NCI-H146 treated with DMSO at 0.1 percent for 48 hours (cell line): ENCODE measurements around the gene IGSF6.

ENCODE experiments used
- DNase-seq: peaks from one replicate; lab custom pipeline; 2025; ENCODE audit not compliant: unreplicated experiment; lab: John Stamatoyannopoulos, UW

IGSF6 gene

DNA sequence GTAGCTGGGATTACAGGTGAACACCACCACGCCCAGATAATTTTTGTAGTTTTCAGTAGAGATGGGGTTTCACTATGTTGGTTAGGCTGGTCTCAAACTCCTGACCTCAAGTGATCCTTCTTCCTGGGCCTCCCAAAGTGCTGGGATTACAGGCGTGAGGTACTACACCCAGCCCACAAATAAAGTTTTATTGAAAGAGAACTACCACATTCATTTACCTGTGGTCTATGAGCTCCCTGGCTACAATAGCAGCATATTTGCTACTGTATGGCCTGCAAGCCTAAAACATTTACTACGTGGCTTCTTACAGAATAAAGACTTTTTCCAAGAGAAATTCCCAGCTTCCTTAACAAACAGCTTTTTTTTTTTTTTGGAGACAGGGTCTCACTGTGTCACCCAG, 49.6 kb downstream of the IGSF6 start:
- no peak for DNase-seq

DNA sequence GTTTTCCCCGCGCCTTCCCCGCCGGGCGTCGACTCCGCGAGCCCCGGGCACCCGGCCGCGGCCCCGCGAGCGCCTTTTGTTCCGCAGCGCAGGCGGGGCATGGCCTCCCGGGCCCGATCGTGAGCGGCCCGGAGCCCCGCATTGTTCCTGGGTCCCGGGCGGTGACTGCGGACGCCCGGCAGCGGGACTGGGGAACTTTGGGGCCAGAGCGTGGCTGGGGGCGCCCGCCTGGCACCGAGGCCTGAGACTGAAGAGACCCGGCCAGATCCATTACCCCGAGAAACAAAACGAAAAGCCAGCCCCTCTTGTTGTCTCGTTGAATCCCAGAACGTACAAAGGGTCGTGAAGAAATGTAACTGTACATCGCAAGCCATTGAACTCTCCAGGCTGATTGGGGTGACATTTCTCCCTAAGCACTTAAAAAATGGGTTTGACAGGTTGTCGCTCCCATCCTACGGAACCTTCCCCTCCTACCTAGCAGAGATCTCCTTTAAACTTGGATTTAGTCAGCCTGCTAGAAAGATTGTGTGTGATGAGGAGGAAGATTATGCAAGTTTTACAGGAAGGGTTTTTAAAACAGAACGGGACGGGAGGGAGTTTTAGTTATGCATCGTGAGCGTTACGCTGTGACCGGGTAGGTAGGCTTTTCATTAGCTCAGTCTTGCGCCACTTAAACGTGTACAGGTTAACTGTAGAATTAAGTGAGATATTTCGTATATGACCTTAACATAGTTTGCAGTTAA, 52.2 kb downstream of the IGSF6 start:
- DNase-seq = no peak

DNA sequence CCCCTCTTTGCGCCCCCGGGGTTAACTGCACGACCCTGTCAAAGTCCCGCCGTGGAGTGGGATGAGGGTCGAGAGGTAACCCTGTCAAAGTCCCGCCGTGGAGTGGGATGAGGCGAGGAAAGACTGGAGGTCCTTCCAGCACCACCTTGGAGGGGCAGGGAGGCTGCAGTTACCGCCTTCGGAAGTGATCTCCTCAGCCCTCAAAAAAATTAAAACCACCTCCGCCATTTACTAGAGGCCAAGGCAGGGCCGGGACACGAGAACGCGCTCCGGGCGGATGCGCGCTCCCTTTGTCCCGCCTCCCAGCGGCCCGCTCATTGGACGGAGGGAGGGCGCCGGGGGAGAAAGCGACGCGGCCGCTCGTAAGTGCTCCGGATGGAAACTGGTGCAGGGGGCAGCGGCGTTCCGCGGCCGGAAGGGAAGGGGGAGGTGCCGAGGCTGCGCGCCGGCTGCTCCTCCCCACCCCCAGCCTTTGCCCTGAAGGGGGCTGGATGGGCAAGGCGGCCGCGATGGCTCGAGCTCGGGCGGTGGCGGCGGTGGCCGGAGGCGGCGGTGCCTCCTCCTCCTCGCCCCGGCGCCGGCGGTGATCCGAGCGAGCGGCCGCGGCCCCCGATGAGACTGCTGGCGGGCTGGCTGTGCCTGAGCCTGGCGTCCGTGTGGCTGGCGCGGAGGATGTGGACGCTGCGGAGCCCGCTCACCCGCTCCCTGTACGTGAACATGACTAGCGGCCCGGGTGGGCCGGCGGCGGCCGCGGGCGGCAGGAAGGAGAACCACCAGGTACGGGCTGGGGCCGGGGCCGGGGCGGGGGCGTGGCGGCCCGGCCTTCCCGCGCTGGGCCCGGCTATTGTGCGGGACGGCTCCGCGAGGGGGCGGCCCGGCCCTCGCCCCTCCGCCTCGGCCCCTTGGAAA, 53.0 kb downstream of the IGSF6 start, which contains the start of gene METTL9:
Gene METTL9, plus strand, starts transcription at position 456 of the 909 bp plus-strand sequence. Its CDS starts 157 bp downstream, at position 613.
- peak; percentile 86 for DNase-seq

DNA sequence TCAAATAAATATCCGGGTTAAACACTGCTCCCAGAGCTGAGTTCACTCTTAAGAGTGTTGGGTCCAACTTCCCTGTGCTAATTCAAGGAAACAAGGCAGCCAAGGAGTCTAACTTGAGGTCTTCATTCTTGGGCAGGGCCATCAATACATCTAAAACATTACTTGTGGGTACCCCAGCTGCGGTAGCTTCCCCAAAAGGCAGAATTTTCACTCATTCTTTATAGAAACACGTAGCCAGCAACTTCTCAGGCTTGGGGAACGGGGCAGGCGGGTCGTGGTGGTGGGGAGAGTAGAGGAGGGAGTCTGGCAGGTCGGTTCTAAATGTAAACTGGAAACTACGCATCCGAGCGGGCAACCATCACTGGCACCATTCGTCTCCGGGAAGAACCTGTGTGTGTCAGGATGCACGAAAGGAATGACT, 53.7 kb downstream of the IGSF6 start:
- peak; percentile 38 for DNase-seq

DNA sequence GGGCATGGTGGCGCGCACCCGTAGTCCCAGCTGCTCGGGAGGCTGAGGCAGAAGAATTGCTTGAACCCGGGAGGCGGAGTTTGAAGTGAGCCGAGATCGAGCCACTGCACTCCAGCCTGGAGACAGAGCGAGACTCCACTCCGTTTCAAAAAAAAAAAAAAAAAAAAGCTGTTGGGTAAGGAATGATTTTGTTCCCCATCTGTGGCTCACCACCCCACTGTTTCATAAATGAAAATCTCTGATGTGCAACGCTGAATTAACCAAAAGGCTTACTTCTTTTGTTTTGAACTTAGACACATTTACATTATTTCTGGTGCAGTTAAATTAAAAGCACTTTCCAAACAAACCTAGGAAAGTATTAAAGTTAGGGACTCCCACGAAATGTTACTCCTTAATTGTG, 54.2 kb downstream of the IGSF6 start:
- DNase-seq = no peak

DNA sequence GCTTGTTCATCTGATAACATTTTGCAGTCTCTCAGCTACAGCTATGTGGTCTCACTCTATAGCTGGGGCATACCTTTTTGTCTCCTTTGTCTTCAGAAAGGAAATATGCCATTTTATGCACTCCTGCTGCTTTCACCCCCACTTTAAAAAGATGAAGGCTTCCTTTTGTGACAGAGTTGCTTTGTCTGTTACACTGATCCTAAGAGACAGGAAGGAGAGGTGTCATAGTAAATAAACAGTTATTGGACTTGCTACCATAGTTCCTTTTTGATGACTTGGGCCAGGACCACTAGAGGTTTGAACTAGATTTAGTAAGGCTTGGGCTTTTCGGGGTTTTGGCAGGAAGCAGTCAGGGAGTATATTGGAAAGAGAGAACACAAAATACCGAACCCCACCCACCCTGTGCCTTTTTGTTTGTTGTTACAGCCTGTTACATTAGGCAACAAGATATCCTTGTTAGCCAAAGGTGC, 54.8 kb downstream of the IGSF6 start:
- no peak for DNase-seq

DNA sequence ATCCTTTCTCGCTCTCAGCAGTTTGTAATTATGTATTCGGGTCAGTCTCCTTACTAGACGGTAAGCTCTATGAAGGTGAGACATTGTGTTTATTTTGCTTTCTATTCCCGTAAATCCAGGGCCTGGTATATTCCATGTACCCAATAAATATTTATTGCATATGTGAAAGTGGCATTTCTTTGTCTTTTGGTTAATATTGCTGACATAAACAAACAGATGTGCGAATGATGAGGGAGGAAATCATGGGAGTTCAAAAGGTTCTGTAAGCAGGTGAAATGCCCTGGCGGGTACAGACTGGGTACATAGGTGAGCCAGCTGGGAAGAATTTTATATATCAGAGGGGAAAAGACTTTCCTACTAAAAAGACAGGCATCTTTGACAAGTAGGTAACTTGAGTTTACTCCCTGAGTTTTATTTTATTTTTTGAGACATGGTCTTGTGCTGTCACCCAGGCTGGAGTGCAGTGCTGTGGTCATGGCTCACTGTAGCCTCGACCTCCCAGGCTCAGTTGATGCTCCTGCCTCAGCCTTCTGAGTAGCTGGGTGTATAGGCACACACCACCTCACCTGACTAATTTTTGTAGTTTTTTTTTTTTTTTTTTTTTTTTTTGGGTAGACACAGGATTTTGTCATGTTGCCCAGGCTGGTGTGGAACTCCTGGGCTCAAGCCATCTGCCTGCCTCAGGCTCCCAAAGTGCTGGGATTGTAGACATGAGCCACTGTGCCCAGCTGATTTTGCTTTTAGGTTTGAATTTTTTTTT, 58.7 kb downstream of the IGSF6 start:
- no peak for DNase-seq

DNA sequence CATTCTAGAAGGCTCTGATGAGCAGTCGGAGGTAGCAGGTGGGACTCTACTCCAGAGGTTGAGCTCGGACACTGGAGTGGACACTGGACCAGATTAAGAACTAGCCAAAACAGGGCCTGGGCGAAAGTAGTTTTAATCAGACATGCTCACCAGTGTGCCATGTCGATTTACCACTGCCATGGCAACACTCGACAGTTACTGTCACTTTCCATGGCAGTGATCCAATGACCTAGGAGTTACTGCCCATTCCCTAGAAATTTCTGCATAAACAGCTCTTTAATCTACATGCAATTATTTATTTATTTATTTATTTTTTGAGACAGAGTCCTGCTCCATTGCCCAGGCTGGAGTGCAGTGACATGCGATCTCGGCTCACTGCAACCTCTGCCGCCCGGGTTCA, 60.2 kb downstream of the IGSF6 start:
- no peak for DNase-seq

DNA sequence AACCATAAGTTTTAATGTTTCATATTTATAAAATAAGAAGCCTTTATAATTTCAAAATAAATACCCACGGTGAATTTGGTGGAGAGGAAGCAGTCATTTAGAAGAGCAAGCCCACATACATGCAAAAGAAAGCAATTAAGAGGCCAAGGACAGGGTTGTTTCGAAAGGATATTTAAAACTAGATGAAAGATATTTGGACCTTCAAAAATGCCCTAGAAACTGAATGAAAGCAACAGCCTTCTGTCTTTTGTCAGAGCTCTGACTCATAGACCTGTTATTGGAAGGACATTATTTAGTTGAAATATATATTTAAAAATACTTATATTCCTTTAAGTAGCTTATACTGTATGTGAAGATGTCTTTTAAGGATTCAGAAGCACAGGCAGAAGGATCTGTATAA, 61.6 kb downstream of the IGSF6 start:
- DNase-seq = no peak

DNA sequence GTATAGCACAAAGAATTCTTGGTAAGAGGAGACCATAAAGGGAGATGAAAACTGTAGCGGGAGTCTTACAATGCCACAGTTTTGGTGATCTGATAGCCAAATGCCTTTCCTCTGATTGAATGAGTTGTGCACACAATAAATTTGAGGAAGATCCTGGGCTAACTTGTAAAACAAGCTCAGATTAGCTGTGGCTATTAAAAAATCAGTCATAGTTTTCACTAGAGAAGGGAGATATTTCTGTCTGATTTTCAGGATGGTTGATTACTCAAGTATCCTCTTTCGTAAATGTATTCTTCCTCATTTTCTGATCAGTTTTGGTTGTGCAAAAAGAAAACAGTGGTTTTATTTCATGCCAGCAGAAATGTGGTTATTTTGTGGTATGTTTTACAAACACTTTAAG, 62.1 kb downstream of the IGSF6 start:
- no peak for DNase-seq

DNA sequence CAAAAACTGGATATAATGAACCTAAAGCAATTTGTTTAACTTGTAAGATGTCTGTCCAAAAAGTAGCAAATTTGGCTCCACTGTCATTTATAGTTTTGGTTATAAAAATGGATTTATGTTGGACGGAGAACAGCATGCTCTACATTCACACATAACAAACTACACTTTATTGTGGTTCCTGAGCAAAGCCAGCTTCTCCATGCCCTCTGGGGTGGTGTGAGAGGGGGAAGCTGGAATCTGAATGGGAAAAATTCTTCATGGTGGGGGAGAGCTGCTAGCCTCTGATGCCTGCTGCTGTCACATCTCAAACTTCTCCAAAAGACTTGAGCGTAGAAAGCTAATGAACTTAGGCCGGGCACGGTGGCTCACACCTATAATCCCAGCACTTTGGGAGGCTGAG, 62.9 kb downstream of the IGSF6 start:
- no peak for DNase-seq
